Suprapubic skin (tissue), 4 donors: ENCODE measurements around the gene MUC6. TPM values are rescaled to one million over a fixed set of nuclear protein-coding genes. Genes with fewer than 3 reads are reported as not detected.

Source experiments
- DNase-seq, 2 donors: peaks; one replicate each; pipeline ENCODE4 v3.0.0-alpha.2; 2019; ENCODE audit warnings: low spot score in 2 of 2
- H3K27ac ChIP-seq: fragments of 200-600 bp; sonication (generic); one replicate; pipeline ENCODE4 v1.5.1; 2019
- H3K27me3 ChIP-seq: fragments of 200-600 bp; sonication (generic); one replicate; pipeline ENCODE4 v1.5.1; 2019
- H3K36me3 ChIP-seq: fragments of 200-600 bp; sonication (generic); one replicate; pipeline ENCODE4 v1.5.1; 2019
- H3K4me1 ChIP-seq: fragments of 200-600 bp; sonication (generic); one replicate; pipeline ENCODE4 v1.5.1; 2019
- H3K4me3 ChIP-seq: fragments of 200-600 bp; sonication (generic); one replicate; pipeline ENCODE4 v1.5.1; 2019; ENCODE audit warnings: mild to moderate bottlenecking
- H3K9me3 ChIP-seq: fragments of 200-600 bp; sonication (generic); one replicate; pipeline ENCODE4 v1.5.1; 2019
- CTCF ChIP-seq, 2 donors: fragments of 200-600 bp in 1 of 2; fragments of 450-650 bp in 1 of 2; sonication (generic) in 1 of 2; IDR thresholded peaks; one replicate each; pipeline ENCODE4 v1.5.1; 2016 to 2019; ENCODE audit warnings: antibody characterized with exemption in 2 of 2, mild to moderate bottlenecking in 1 of 2, moderate library complexity in 1 of 2
- EP300 ChIP-seq: sonication (generic); formaldehyde crosslinking; IDR thresholded peaks from one replicate; pipeline ENCODE4 v1.6.1; 2017; ENCODE audit warnings: antibody characterized with exemption
- POLR2A ChIP-seq, 2 donors: fragments of 450-650 bp; IDR thresholded peaks; one replicate each; pipeline ENCODE4 v1.6.1; 2017; ENCODE audit warnings: antibody characterized with exemption in 2 of 2, mild to moderate bottlenecking in 2 of 2, moderate library complexity in 2 of 2
- POLR2AphosphoS5 ChIP-seq, 3 donors: sonication (generic); formaldehyde crosslinking; IDR thresholded peaks; one replicate each; pipeline ENCODE4 v1.6.1; 2017; ENCODE audit warnings: antibody characterized with exemption in 3 of 3
- WGBS: methylation state at CpG from one replicate; pipeline ENCODE4 v1.1.5; 2018; 5-methylcytosine and 5-hydroxymethylcytosine counted together
- total RNA-seq, 4 donors: library from RNA; depleted of rRNA; stranded (reverse); fragments of >200 nt; gene quantifications; one replicate each; pipeline ENCODE4 v1.1.0, GENCODE V29; 2016

The MUC6 gene
- total RNA-seq, 4 donors from 2014 or later: 0.04 TPM; not detected in 3

DNA sequence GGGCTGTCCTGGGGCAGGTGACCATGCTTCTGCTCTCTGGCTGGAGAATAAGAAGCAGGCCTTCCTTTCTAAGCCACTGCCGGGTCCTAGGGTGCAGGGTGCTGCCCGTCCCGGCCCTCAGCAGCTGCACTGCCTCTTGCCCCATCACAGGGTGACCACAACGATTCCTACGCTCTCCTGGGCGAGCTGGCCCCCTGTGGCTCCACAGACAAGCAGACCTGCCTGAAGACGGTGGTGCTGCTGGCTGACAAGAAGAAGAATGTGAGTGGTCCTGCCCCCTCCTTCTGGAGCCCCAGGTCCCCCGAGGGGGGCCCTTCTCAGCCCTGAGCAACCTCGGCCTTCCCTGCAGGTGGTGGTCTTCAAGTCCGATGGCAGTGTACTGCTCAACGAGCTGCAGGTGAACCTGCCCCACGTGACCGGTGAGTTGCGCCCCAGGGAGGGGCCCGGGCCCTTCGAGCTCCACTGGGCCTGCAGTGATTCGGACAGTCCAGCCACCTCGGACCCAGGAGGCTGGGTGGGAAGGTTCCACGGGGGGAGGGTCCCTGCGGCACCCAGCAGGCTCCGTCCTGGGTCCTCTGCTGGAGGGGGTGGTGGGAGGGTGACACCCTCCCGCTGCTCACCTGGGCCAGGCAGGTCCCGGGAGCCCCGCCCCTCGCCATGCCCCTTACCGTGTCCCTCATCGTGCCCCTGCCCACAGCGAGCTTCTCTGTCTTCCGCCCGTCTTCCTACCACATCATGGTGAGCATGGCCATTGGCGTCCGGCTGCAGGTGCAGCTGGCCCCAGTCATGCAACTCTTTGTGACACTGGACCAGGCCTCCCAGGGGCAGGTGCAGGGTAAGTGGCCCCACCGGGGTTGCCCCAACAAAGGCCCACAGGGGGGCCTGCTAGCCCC is 46.5 kb upstream of the MUC6 start:
- no peaks in the 10 kb centered on the region for H3K4me1 ChIP-seq
- no peak overlapping the region for H3K27ac ChIP-seq
- H3K27me3 ChIP-seq: peaks cover 43% of the 10 kb centered on the region
- TF ChIP-seq CTCF (IDR thresholded peaks at IDR 0.05): no peak
- no peak for TF ChIP-seq EP300
- TF ChIP-seq POLR2A (IDR thresholded peaks at IDR 0.05): no peak
- TF ChIP-seq POLR2AphosphoS5 (IDR thresholded peaks at IDR 0.05): no peak
- no peak overlapping the region for H3K4me3 ChIP-seq
- WGBS: 76% methylated on average over 20 of the region's 33 CpGs
- no peaks in the 10 kb centered on the region for H3K9me3 ChIP-seq
- peak; percentile 57 to 76 for DNase-seq
- H3K36me3 ChIP-seq: no peaks in the 10 kb centered on the region

DNA sequence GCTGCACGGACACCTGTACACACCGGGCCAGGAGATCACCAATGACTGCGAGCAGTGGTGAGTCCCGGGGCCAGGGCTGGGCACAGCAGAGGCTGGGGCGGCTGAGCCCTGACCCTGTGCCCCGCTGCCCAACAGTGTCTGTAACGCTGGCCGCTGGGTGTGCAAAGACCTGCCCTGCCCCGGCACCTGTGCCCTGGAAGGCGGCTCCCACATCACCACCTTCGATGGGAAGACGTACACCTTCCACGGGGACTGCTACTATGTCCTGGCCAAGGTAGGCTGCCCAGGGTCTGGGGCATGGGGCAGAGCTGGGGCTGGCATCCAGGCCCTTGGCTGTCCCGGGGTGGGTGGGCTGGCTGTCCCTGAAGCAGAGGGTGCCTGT is 45.8 kb upstream of the MUC6 start:
- Histone ChIP-seq H3K27me3 (peaks cover 43% of the 10 kb centered on the region), H3K36me3 (no peaks in the 10 kb centered on the region), H3K4me3 (no peak overlapping the region), H3K9me3 (no peaks in the 10 kb centered on the region), H3K4me1 (no peaks in the 10 kb centered on the region), H3K27ac (no peak overlapping the region)
- 94% methylated on average over 8 of the region's 14 CpGs for WGBS
- peak in 1 of 2 donors; percentile 55 for DNase-seq
- TF ChIP-seq CTCF (IDR thresholded peaks at IDR 0.05) (no peak), POLR2A (IDR thresholded peaks at IDR 0.05) (no peak), EP300 (no peak), POLR2AphosphoS5 (IDR thresholded peaks at IDR 0.05) (no peak)

DNA sequence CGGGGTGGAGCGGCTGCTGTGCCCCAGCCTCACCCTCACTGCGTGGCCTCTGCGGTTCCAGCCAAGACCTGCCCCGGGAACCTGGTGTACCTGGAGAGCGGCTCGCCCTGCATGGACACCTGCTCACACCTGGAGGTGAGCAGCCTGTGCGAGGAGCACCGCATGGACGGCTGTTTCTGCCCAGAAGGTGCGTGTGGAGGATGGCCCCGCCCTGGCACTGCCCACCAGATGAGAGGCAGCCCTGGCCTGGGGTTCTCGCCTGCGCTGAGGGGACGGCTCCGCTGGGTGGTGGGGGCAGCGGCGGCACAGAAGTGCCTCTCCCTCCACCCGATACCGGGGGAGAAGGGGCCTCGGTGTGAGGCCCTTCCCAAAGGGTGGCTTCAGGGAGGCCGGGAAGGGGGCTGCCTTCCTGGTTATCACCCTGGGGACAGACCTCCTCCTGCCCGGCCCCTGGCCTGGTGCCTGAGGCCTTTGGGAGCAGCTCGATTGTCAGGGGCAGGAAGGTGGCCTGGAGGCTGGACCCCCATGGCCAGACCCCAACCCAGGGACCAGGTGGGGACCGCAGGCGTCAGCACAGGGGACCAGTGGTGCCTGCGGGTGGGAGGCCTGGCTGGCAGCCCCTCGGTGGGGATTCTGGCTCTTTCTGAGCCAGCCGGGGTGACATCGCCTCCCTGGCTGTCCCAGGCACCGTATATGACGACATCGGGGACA is 45.2 kb upstream of the MUC6 start:
- H3K27me3 ChIP-seq: peaks cover 46% of the 10 kb centered on the region
- no peaks in the 10 kb centered on the region for H3K4me1 ChIP-seq
- peak; percentile 55 to 76 for DNase-seq
- H3K9me3 ChIP-seq: no peaks in the 10 kb centered on the region
- H3K4me3 ChIP-seq: no peak overlapping the region
- H3K36me3 ChIP-seq: no peaks in the 10 kb centered on the region
- no peak overlapping the region for H3K27ac ChIP-seq
- WGBS: no CpG with 5 or more reads among the region's 33 CpGs
- TF ChIP-seq POLR2AphosphoS5 (IDR thresholded peaks at IDR 0.05) (no peak), EP300 (no peak)

- WGBS: 76% methylated on average over 3 of the region's 39 CpGs
- Histone ChIP-seq H3K4me1 (peaks cover 10% of the 10 kb centered on the region), H3K4me3 (no peak overlapping the region), H3K27me3 (peaks cover 31% of the 10 kb centered on the region), H3K9me3 (no peaks in the 10 kb centered on the region), H3K27ac (no peak overlapping the region), H3K36me3 (no peaks in the 10 kb centered on the region)
- no peak for DNase-seq
- TF ChIP-seq CTCF (IDR thresholded peaks at IDR 0.05): no peak
- no peak for TF ChIP-seq POLR2A (IDR thresholded peaks at IDR 0.05)
- no peak for TF ChIP-seq EP300
- TF ChIP-seq POLR2AphosphoS5 (IDR thresholded peaks at IDR 0.05): no peak
These were observed 41.7 kb upstream of the MUC6 start for GRCh38 chr11:1078191-1078601.

DNA sequence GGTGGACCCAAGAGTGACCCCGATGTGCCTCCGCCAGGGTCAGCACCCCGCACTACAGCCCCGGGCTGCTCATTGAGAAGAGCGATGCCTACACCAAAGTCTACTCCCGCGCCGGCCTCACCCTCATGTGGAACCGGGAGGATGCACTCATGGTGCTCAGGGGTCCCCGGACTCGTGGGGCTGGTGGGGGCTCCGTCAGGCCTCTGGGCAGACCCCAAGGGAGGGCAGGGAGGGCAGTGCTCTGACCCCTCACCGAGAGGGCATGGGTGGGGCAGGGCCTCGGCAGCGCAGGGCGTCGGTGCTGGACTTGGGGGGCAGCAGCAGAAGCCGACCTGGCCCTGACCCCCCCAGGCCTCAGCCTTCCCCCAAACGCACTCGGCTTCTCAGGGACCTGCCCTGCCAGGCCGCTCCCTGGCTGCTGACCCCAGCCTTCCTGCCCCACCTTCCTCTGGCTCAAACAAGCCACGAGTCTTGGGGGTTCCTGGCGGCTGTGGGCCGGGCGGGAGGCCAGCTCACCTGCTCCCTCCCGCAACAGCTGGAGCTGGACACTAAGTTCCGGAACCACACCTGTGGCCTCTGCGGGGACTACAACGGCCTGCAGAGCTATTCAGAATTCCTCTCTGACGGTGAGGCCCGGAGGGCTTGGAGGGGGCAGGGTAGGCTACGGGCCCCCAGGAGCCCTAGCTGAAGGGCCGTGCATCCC is 41.0 kb upstream of the MUC6 start:
- WGBS: 76% methylated on average over 8 of the region's 33 CpGs
- Histone ChIP-seq H3K27ac (no peak overlapping the region), H3K9me3 (no peaks in the 10 kb centered on the region), H3K27me3 (peaks cover 27% of the 10 kb centered on the region), H3K4me3 (no peak overlapping the region), H3K36me3 (no peaks in the 10 kb centered on the region), H3K4me1 (peaks cover 15% of the 10 kb centered on the region)
- DNase-seq: peak in 1 of 2 donors; percentile 74
- no peak for TF ChIP-seq EP300
- no peak for TF ChIP-seq POLR2AphosphoS5 (IDR thresholded peaks at IDR 0.05)
- no peak for TF ChIP-seq CTCF (IDR thresholded peaks at IDR 0.05)
- TF ChIP-seq POLR2A (IDR thresholded peaks at IDR 0.05): no peak
